ENCODE results near the gene ADIPOQ. TPM values are rescaled to one million over a fixed set of nuclear protein-coding genes. Genes with fewer than 3 reads are reported as not detected.
A peak's percentile ranks its signal among the peaks of the same experiment; 100 is the strongest.
"Not testable (repeated sequence)": the region's sequence is repeated elsewhere in the genome, so short reads cannot be mapped to it uniquely, and the experiment has no call there.

ADIPOQ gene
- not detected for polyA plus RNA-seq (2013, experiment 1 of 2; ENCODE audit: insufficient read length)
- not detected for polyA plus RNA-seq (2013, experiment 2 of 2; ENCODE audit: insufficient read length)

DNA sequence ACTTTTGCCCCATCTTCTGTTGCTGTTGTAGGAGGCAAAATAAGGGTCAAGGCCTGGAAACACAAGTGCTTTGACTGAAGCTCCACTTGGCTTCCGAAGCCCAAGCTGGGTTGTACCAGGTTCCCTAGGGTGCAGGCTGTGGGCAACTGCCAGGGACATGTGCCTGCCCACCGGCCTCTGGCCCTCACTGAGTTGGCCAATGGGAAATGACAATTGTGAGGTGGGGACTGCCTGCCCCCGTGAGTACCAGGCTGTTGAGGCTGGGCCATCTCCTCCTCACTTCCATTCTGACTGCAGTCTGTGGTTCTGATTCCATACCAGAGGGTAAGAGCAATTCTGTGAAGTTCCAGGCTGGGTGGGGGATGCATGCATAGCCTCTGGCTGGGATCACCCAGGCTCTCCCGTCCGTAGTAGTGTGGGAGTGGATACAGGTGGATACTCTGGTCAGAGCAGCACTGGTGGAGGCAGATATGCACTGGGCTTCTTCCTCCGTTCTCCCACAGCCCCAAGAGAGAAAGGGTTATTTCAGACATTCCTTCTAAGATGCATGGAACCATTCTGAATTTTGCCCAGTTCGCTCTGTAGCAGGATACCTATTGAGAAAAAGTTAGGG is at the start of gene ADIPOQ:
Gene ADIPOQ, plus strand, starts transcription at position 285 of the 613 bp plus-strand sequence. CDS start 10,349 bp downstream, outside the sequence.
- no peak for DNase-seq

GRCh38 chr3:186798239-186798874 is 44.2 kb upstream of the ADIPOQ start:
- DNase-seq: no peak

DNA sequence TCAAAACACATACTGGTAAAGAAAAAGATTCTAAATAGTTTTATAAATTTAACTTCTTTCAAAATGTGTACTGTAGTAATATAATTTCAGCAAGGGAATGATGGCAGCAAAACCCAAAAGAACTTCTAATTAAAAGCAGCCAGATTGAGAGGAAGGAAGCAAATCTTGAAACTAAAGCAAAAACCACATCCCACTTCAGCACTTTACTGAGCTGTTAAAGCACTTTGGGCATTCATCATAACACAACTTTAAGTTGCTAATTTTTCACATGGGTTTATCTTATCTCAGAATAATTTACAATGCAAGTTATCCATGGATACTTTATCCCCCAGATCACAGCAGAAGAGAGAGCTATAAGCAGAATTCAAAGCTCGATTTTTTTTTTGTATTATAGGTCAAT is 42.2 kb upstream of the ADIPOQ start:
- no peak for DNase-seq

DNA sequence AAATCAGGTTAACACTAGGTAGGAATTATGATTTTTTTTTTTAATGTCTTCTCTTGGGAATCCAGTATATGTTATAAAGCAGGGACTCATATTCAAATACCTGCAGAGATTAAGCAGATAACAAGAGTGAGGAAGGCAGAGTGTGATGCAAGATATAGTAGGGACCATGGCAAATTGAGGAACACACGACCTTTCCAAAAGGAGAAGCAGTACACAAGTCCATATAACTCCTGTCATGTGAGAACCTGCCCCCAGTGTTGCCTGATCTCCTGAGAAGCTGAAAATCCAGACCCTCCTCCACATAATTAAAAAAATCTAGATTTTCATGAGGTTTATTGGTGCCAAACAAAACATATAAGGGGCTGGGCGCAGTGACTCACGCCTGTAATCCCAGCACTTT is 39.8 kb upstream of the ADIPOQ start:
- no peak for DNase-seq

GRCh38 chr3:186803447-186803846 is 39.1 kb upstream of the ADIPOQ start:
- DNase-seq: not testable (repeated sequence)

GRCh38 chr3:186806089-186807055 is 36.1 kb upstream of the ADIPOQ start, which contains the start of gene RFC4:
TSS of gene RFC4 (minus strand) at chr3:186806482. CDS start at chr3:186804713, 1,769 bp downstream.
- DNase-seq: peak; percentile 78

- no peak for DNase-seq
These were observed 35.3 kb upstream of the ADIPOQ start for GRCh38 chr3:186807231-186807630.

DNA sequence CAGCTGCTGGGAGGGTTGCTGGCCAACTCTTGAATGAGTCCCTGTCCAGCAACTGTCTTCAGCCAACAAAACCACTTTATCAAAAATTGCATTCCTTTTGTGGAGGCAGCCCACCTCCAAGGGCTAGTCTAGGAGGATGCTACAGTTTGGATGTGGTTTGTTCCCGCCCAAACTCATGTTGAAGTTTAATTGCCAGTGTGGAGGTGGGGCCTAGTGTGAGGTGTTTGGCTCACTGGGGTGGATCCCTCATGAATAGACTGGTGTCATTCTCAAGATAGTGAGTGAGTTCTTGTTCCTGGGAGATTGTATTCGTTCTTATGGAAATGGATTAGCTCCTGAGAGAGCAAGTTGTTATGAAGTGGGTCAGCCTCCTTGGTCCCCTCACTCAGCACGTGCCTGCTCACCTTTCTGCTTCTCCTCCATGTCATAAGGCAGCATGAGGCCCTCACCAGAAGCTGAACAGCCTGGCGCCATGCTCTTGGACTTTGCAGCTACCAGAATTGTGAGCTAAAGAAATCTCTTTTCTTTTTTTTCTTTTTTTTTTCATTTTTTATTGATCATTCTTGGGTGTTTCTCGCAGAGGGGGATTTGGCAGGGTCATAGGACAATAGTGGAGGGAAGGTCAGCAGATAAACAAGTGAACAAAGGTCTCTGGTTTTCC is 32.0 kb upstream of the ADIPOQ start:
- DNase-seq: no peak

DNA sequence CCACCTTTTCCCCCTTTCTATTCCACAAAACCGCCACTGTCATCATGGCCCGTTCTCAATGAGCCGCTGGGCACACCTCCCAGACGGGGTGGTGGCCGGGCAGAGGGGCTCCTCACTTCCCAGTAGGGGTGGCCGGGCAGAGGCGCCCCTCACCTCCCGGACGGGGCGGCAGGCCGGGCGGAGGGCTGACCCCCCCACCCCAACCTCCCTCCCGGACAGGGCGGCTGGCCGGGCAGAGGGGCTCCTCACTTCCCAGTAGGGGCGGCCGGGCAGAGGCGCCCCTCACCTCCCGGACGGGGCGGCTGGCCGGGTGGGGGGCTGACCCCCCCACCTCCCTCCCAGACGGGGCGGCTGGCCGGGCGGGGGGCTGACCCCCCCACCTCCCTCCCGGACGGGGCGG is 31.2 kb upstream of the ADIPOQ start:
- not testable (repeated sequence) for DNase-seq

DNA sequence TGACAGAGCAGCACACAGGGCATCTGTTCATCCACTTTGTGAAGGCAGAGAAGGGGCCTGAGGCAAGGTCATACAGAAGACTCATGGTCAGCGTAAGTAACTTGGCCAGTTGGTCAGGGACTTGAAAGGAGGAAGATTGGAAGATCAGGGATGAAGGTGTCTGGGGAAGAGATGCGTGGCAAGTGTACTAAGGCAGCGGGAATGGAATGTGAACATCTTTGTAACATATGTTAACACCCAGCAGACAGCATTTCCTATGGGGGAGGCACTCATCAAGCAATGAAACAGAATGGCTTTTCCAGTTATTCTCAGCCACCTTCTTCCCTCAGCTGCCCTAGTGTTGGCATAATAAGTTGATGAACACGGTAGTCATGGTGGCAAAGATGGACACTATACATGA is 28.4 kb upstream of the ADIPOQ start:
- DNase-seq: no peak

DNA sequence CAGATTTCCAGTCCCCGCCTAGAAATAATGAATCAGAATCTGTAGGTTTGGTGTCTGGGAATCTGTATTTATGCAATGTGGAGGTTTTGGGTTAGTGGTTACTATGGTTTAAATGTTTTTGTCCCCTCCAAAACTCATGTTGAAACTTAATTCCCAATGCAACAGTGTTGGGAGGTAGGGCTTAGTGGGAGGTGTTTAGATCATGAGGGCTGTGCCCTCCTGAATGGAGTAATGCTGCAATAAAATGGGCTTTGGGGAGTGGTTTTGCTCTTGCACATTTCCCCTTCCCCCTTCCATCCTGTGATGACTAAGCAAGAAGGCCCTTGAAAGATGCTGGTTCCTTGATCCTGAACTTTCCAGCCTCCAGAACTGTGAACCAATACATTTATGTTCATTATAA is 27.1 kb upstream of the ADIPOQ start:
- peak; percentile 81 for DNase-seq

DNA sequence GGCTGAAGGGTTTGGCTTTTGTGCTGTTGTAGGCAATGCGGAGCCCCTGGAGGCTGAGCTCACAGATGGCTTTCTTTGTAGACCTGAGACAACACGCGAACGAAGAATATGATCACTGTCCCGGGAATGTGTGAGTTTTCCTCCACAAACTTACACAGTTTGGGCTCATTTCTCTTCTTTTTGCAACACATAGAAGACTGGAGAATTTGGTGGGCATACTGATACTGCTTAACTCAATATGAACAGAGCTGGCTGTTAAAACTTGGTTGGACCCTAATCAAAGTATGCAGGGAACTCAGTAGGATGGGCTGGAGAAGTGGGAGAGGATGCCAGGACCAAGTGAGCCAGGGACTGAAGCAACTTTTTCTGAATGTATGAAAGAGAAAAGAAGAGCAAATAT is 24.0 kb upstream of the ADIPOQ start:
- no peak for DNase-seq

- no peak for DNase-seq
These were observed 23.6 kb upstream of the ADIPOQ start for GRCh38 chr3:186818956-186819355.

- DNase-seq: peak; percentile 92
These were observed 20.8 kb upstream of the ADIPOQ start for GRCh38 chr3:186821429-186822387.

- not testable (repeated sequence) for DNase-seq
These were observed 20.1 kb upstream of the ADIPOQ start for GRCh38 chr3:186822388-186822759.

DNA sequence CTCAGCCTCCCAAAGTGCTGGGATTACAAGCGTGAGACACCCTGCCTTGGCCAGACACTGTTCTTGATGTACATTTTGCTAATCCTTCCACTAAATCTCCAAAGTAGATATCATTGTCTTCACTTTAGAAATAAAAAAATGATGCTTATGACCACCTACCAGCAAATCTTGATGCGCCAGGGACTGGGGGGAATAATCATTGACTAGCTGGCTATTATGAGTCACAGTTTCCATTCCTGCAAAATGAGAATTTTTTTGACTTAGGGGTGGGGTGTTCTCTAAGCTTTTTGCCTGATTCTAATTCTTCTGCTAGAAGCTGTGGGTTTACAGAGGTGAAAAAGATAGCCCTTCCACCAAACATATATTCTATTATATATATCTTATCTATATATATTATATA is 19.1 kb upstream of the ADIPOQ start:
- DNase-seq: peak; percentile 66

DNA sequence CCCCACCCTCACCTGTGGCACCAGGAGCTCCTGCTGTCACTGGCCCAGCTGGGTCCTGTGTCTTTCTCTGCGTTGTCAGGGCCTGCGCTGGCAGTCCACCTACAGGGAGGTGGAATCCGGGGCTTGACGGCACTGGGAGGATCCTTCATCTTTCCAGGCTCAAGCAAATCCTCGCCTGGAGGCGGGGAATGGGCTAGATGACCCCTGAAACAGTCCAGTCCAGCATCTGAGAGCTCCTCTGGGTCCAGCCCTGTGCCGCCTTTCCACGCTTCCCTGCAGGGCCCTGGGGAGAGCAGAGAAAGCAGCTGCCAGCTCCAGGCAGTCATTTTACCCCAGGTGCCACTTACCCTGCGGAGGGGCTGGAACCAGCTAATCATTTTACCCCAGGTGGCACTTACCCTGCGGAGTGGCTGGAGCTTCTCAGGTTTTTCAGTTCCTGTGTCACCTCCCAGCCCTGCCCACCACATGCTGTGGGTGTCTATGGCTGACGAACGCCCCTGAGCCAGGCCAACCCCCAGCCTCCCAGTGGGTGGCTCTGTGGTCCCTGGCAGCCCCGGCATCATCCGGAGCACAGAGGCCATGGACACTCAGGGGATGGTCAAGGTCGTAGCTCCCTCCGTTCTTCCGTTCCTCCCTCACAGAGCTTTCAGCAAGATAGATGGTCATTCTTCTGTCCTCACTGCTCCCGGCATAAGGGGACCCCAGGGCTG is 17.9 kb upstream of the ADIPOQ start:
- no peak for DNase-seq

GRCh38 chr3:186825294-186825821 is 17.2 kb upstream of the ADIPOQ start:
- DNase-seq: peak; percentile 88

GRCh38 chr3:186825872-186826409 is 16.6 kb upstream of the ADIPOQ start:
- no peak for DNase-seq

DNA sequence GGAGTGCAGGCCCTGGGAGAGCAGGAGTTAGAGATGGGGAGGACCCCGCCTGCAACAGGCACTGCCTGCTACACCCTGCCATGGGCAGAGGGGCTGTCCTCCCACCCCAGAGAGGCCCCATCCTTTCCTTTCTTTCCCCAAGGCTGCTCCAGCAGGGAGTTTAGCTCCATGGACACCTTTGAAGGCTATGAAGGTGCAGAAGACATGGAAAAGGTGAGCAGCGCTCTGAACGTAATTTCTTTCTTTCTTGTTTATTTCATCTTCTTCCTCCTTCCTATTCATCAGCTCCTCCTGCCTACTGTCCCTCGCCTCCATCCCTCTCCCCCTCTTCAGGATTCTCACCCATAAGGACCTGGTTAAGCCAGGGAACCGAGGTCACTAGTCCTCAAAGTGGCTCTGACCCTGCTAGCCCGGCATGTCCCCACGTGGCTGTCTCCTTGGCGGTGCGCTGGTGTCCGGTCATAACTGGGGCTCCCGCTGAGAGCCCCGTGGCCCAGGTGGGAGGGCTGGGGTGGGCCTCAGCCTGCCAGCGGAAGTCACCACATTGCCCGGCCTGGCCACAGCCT is 16.0 kb upstream of the ADIPOQ start:
- DNase-seq: no peak
